CD4-positive, alpha-beta T cell treated with Interferon alpha-2 for 1 hour (primary cell): ENCODE measurements around the gene GPRC5D.

Experiments used
- DNase-seq, 2 donors: peaks; one replicate each; pipeline ENCODE4 v3.0.0-alpha.2; 2020 to 2022

GPRC5D gene

GRCh38 chr12:12933742-12934141, 18.2 kb downstream of the GPRC5D start:
- DNase-seq, result no peak

GRCh38 chr12:12930633-12931219, 21.2 kb downstream of the GPRC5D start:
- no peak for DNase-seq

DNA sequence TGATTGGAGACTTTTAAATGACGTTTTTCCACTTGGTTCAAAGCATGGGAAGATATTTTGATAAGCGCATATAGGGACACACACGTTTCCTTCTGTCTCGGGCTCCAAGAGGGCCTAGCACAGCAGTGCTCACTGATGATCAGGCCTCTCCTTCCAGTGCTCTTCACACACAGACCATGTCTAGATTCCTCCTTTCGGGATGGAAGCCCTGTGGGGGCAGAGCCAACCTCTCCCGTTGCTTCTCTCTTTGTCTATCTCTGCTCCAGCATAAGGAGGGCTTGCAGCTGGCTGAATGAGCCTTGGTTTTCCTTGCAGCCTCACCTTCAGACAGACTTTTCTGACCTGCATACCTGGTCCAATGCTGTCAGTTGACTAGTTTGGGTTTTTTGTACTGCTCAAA, 22.3 kb downstream of the GPRC5D start:
- no peak for DNase-seq

- DNase-seq, result peak; percentile 61 to 72
Observed at GRCh38 chr12:12927211-12928079, 24.5 kb downstream of the GPRC5D start.

DNA sequence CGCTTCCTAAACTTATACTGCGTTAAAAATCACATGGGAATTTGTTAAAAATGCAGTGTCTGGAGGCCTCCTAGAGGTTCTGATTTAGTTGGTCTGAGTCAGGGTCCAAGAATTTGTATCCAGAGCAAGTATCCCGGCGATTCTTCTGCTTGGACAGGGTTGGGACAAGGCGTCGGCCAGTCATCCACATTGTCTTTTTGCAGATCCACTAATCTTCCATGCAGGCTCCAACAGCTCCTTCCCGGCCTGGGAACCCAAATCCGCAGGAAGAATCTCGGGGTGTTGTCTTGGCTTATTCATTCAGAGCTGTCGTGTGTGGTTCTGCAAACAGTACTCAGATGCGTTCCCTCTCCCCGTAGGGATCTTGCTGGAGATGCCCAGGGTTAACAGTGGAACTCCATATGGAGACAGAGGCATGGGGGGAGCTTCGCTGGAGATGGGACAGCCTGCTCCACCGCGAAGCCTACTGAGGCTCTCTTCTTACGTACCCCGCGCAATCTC, 25.3 kb downstream of the GPRC5D start:
- DNase-seq, result no peak

GRCh38 chr12:12925388-12925787, 26.6 kb downstream of the GPRC5D start:
- DNase-seq, result no peak

GRCh38 chr12:12924169-12924568, 27.8 kb downstream of the GPRC5D start:
- no peak for DNase-seq

GRCh38 chr12:12922978-12923377, 29.0 kb downstream of the GPRC5D start:
- no peak for DNase-seq

DNA sequence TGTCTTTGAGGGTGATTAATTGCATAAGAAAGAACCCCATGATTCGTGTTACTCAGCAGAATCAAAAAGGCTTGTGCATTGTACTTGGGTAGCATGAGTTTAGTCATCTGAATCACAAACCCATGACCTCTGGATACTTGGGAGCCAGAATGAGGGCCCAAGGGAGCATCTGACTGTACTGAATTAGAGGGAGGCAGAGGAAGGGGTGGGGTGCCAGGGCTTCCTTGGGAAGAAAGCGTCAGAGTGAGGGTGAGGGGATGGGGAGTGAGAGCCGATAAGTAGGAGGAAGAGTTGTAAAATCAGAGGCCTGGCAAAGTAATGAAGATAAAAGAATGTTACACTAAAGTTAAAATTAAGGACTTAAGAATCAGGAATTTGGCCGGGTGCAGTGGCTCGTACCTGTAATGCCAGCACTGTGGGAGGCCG, 29.8 kb downstream of the GPRC5D start:
- DNase-seq, result no peak

DNA sequence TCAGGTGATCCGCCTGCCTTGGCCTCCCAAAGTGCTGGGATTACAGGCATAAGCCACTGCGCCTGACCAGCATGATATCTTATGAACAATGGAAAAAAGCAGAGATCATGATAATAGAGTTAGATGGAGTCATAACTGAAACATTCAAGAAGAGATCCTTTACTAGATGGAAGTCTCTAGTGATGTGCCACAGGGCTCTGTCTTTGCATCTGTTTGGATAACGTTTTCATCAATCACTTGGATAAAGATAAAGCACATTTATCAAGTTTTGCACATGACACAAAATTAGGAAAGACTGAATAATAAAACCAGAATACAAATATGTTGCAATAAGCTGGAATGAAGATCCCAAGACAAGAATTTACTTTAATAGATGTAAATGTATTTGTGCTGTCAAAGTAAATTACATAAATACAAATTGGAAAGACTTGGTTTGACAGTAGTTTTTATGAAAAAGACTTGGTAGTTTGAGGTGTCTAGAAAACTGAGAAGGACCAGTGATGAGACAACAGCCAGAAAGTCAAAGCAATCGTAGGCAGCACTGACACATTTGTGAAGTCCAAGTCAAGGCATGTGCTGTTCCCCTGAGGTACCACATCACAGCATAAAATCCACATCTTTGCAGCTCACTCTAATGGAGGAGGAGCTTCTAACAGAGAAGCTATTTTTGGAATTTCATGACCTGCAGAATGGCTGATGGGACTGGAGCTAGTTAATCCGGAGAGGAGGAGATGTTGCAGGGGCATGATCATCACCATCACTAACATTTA, 32.1 kb downstream of the GPRC5D start:
- no peak for DNase-seq

DNA sequence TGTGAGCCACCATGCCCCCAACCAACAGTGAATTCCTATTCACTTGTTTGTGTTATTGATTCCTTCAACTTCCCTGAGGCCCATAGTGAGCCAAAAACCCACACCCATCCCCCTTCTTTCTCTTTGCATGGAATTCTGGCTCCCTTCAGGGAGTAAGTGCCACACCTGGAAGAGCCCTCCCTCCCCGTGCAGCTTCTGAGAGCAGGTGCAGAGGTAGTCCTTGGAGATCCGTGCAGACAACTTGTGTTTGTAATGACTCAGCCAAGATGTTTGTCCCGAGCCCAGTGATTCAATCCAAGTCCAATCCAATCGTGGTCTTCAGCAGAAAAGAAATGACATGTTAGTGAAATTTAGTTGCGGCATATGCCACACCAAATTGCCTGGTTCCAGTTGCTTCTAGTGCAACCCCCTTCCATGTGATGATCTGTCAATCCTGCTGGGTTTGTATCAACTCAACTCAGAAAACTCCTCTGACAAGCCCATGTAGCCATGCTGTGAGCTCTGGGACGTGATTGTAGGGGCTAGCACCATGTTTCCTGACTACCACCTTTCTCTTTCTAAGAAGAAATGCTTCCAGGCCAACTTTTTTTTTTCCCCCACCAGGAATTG, 33.1 kb downstream of the GPRC5D start:
- no peak for DNase-seq

DNA sequence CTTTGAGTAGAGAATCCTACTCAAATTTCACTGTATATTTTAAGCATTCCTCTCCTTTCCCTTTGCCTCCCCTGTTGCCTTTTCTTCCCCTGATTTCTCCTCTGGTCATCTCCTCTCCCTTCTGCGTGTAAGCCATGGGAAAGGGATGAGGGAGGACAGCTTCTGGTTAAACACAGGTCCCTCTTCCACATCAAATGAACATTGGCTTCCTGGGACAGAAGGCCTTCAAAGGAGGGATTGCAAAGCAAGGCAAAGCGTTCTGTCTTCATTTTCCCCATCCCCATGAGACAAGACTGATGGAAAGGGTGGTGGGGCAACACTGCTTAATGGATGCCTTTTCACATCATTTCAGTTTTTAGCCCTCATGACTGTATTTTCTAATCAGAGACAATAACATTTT, 34.5 kb downstream of the GPRC5D start:
- no peak for DNase-seq

GRCh38 chr12:12916135-12916944, 35.6 kb downstream of the GPRC5D start:
- peak; percentile 78 to 86 for DNase-seq

GRCh38 chr12:12915656-12916055, 36.3 kb downstream of the GPRC5D start:
- no peak for DNase-seq

DNA sequence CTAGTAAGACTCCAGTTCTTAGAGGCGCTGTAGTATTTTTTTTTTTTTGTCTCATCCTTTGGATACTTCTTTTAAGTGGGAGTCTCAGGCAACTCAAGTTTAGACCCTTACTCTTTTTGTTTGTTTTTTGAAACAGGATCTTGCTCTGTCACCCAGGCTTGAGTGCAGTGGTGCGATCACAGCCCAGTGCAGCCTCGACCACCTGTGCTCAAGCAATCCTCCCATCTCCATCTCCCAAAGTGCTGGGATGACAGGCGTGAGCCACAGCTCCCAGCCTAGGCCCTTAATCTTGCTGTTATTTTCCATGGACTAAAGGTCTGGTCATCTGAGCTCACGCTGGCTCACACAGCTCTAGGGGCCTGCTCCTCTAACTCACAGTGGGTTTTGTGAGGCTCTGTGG, 39.3 kb downstream of the GPRC5D start:
- no peak for DNase-seq

- no peak for DNase-seq
Observed at GRCh38 chr12:12909995-12910420, 42.0 kb downstream of the GPRC5D start.

- no peak for DNase-seq
Observed at GRCh38 chr12:12909228-12909994, 42.6 kb downstream of the GPRC5D start.

DNA sequence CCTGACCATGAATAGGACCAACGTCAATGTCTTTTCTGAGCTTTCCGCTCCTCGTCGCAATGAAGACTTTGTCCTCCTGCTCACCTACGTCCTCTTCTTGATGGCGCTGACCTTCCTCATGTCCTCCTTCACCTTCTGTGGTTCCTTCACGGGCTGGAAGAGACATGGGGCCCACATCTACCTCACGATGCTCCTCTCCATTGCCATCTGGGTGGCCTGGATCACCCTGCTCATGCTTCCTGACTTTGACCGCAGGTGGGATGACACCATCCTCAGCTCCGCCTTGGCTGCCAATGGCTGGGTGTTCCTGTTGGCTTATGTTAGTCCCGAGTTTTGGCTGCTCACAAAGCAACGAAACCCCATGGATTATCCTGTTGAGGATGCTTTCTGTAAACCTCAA, 43.3 kb downstream of the GPRC5D start:
- no peak for DNase-seq

- no peak for DNase-seq
Observed at GRCh38 chr12:12908252-12908651, 43.7 kb downstream of the GPRC5D start.

DNA sequence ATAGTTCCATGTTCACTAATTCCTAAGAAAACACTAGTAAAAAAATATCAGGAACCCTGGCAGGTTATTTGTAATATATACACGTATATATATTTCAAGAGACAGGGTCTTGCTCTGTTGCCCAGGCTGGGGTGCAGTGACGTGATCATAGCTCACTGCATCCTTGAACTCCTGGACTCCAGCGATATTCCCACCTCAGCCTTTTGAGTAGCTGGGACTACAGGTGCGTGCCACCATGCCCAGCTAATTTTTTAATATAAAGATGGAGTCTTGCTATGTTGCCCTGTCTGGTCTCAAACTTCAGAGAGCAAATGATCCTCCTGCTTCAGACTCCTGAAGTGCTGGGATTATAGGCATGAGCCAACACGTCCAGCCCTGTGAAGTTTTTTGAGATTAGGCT, 44.4 kb downstream of the GPRC5D start:
- DNase-seq, result no peak
